Ascending aorta (tissue), 2 donors: ENCODE data around the gene PTPRO. TPM values are rescaled to one million over a fixed set of nuclear protein-coding genes. Genes with fewer than 3 reads are reported as not detected.

Experiments
- DNase-seq, 2 donors: peaks; one replicate each; pipeline ENCODE4 v3.0.0-alpha.2; 2019; ENCODE audit warnings: low spot score in 2 of 2
- H3K27ac ChIP-seq, 2 donors: fragments of 200-600 bp; sonication (generic); one replicate each; pipeline ENCODE4 v1.5.1; 2016 to 2017; ENCODE audit warnings: mild to moderate bottlenecking in 1 of 2
- H3K27me3 ChIP-seq: fragments of 200-600 bp; sonication (generic); one replicate; pipeline ENCODE4 v1.5.1; 2017
- H3K36me3 ChIP-seq, 2 donors: fragments of 200-600 bp; sonication (generic); one replicate each; pipeline ENCODE4 v1.5.1; 2016
- H3K4me1 ChIP-seq, 2 donors: fragments of 200-600 bp; sonication (generic); one replicate each; pipeline ENCODE4 v1.5.1; 2016 to 2017; ENCODE audit warnings: mild to moderate bottlenecking in 1 of 2
- H3K4me3 ChIP-seq, 2 donors: fragments of 200-600 bp; sonication (generic); one replicate each; pipeline ENCODE4 v1.5.1; 2016 to 2017; ENCODE audit warnings: mild to moderate bottlenecking in 1 of 2
- H3K9me3 ChIP-seq, 2 donors: fragments of 200-600 bp; sonication (generic); one replicate each; pipeline ENCODE4 v1.5.1; 2016
- CTCF ChIP-seq, 3 experiments: fragments of 200-600 bp in 2 of 3; fragments of 450-650 bp in 1 of 3; sonication (generic) in 2 of 3; IDR thresholded peaks; one replicate each; pipeline ENCODE4 v1.5.1; 2016 to 2019; ENCODE audit warnings: antibody characterized with exemption in 3 of 3, mild to moderate bottlenecking in 1 of 3, moderate library complexity in 1 of 3
- intact Hi-C: fragments of 100-400 bp; cut with DNase I; formaldehyde crosslinking; loops from one replicate; pipeline ENCODE4 v1.15.1; 2023
- total RNA-seq: library from RNA; depleted of rRNA; stranded (reverse); fragments of >200 nt; gene quantifications from one replicate; pipeline ENCODE4 v1.1.0, GENCODE V29; 2016

Gene PTPRO
- total RNA-seq, 1 donor from 2014 or later = 0.11 TPM

- DNase-seq = no peak
- H3K36me3 ChIP-seq = no peaks in the 10 kb centered on the region
- no peaks in the 10 kb centered on the region for H3K9me3 ChIP-seq
- TF ChIP-seq CTCF (IDR thresholded peaks at IDR 0.05) = no peak
- no peak overlapping the region for H3K27ac ChIP-seq
- H3K27me3 ChIP-seq = no peaks in the 10 kb centered on the region
- intact Hi-C loops = no loop called here
- peaks cover 0 to 3% of the 10 kb centered on the region in 2 donors for H3K4me1 ChIP-seq
- no peak overlapping the region for H3K4me3 ChIP-seq
Observed at GRCh38 chr12:15405606-15406005, 83.3 kb downstream of the PTPRO start.

- intact Hi-C loops = no loop called here
- DNase-seq = no peak
- Histone ChIP-seq H3K36me3 (no peaks in the 10 kb centered on the region), H3K4me1 (peaks cover 0 to 3% of the 10 kb centered on the region in 2 donors), H3K9me3 (no peaks in the 10 kb centered on the region), H3K27me3 (no peaks in the 10 kb centered on the region), H3K27ac (no peak overlapping the region), H3K4me3 (no peak overlapping the region)
- no peak for TF ChIP-seq CTCF (IDR thresholded peaks at IDR 0.05)
Observed at GRCh38 chr12:15407025-15407424, 84.7 kb downstream of the PTPRO start.

- no peak overlapping the region for H3K4me3 ChIP-seq
- intact Hi-C loops = no loop called here
Observed at GRCh38 chr12:15411842-15412241, 89.5 kb downstream of the PTPRO start.

GRCh38 chr12:15417691-15418090, 95.4 kb downstream of the PTPRO start:
- no peaks in the 10 kb centered on the region for H3K9me3 ChIP-seq
- H3K27ac ChIP-seq = no peak overlapping the region
- no peak overlapping the region for H3K4me3 ChIP-seq
- TF ChIP-seq CTCF (IDR thresholded peaks at IDR 0.05) = no peak
- H3K4me1 ChIP-seq = no peaks in the 10 kb centered on the region
- H3K27me3 ChIP-seq = no peaks in the 10 kb centered on the region
- intact Hi-C loops = loop anchor here (1.0 kb wide), 1 partner anchor 17 kb away; no protein-coding TSS in a partner anchor
- no peaks in the 10 kb centered on the region for H3K36me3 ChIP-seq
- DNase-seq = no peak

More at GRCh38 chr12:15411842-15412241, 89.5 kb downstream of the PTPRO start:
- Histone ChIP-seq H3K4me1 (no peaks in the 10 kb centered on the region), H3K27ac (no peak overlapping the region), H3K27me3 (no peaks in the 10 kb centered on the region), H3K36me3 (no peaks in the 10 kb centered on the region), H3K9me3 (no peaks in the 10 kb centered on the region)
- DNase-seq = no peak
- TF ChIP-seq CTCF (IDR thresholded peaks at IDR 0.05) = no peak

- Histone ChIP-seq H3K9me3 (no peaks in the 10 kb centered on the region), H3K27me3 (no peaks in the 10 kb centered on the region), H3K4me3 (no peak overlapping the region), H3K36me3 (no peaks in the 10 kb centered on the region), H3K27ac (no peak overlapping the region), H3K4me1 (no peaks in the 10 kb centered on the region)
- intact Hi-C loops = no loop called here
- no peak for DNase-seq
- TF ChIP-seq CTCF (IDR thresholded peaks at IDR 0.05) = no peak
Observed at GRCh38 chr12:15423629-15424028, 101.3 kb downstream of the PTPRO start.

GRCh38 chr12:15427913-15428312, 105.6 kb downstream of the PTPRO start:
- no peak overlapping the region for H3K4me3 ChIP-seq
- no peak for TF ChIP-seq CTCF (IDR thresholded peaks at IDR 0.05)
- no peak for DNase-seq
- H3K36me3 ChIP-seq = no peaks in the 10 kb centered on the region
- H3K9me3 ChIP-seq = no peaks in the 10 kb centered on the region
- no peaks in the 10 kb centered on the region for H3K27me3 ChIP-seq
- H3K27ac ChIP-seq = no peak overlapping the region
- intact Hi-C loops = no loop called here
- H3K4me1 ChIP-seq = no peaks in the 10 kb centered on the region
